ENCODE data around the gene TMEM41B.

- TF ChIP-seq CTCF (IDR thresholded peaks at IDR 0.05): no peak
- no peak for TF ChIP-seq POLR2A (IDR thresholded peaks at IDR 0.05)
- TF ChIP-seq POLR2AphosphoS5 (IDR thresholded peaks at IDR 0.05; ENCODE audit: insufficient read depth in 1 of 2, low read depth in 1 of 2): no peak
Observed at GRCh38 chr11:9232482-9232881, 81.9 kb downstream of the TMEM41B start.
